IMR-90 (cell line): Measurements from ENCODE around the gene RNF31.

Experiments used
- BHLHE40 ChIP-seq: fragments of 150-350 bp; IDR thresholded peaks from 2 replicates; pipeline ENCODE4 v1.6.1; 2016; ENCODE audit warnings: mild to moderate bottlenecking, low read depth, low read length
- CEBPB ChIP-seq: IDR thresholded peaks from 2 replicates; pipeline ENCODE4 v1.6.1; 2012; ENCODE audit warnings: low read depth, low read length, improper control_type of control experiment
- CTCF ChIP-seq: conservative IDR thresholded peaks from 2 replicates; pipeline ENCODE4 v1.5.1; 2012; ENCODE audit warnings: mild to moderate bottlenecking, low read depth, low read length, improper control_type of control experiment
- POLR2A ChIP-seq: IDR thresholded peaks from 2 replicates; pipeline ENCODE4 v1.6.1; 2012; ENCODE audit warnings: mild to moderate bottlenecking, low read depth, low read length
- RAD21 ChIP-seq: IDR thresholded peaks from 2 replicates; pipeline ENCODE4 v1.6.1; 2012; ENCODE audit warnings: low read length, improper control_type of control experiment
- RCOR1 ChIP-seq: IDR thresholded peaks from 2 replicates; pipeline ENCODE4 v1.6.1; 2012; ENCODE audit warnings: mild to moderate bottlenecking, low read length, improper control_type of control experiment; ENCODE audit not compliant: insufficient replicate concordance
- RFX5 ChIP-seq: IDR thresholded peaks from 2 replicates; pipeline ENCODE4 v1.8.0; 2012; ENCODE audit warnings: low read depth, mild to moderate bottlenecking, low read length, moderate library complexity
- SMC3 ChIP-seq: fragments of 150-350 bp; IDR thresholded peaks from 2 replicates; pipeline ENCODE4 v1.6.1; 2016; ENCODE audit warnings: low read depth, mild to moderate bottlenecking, antibody characterized with exemption, low read length, moderate library complexity
- USF2 ChIP-seq: fragments of 150-350 bp; IDR thresholded peaks from 2 replicates; pipeline ENCODE4 v1.6.1; 2017; ENCODE audit warnings: mild to moderate bottlenecking, antibody characterized with exemption, low read length, low read depth

DNA sequence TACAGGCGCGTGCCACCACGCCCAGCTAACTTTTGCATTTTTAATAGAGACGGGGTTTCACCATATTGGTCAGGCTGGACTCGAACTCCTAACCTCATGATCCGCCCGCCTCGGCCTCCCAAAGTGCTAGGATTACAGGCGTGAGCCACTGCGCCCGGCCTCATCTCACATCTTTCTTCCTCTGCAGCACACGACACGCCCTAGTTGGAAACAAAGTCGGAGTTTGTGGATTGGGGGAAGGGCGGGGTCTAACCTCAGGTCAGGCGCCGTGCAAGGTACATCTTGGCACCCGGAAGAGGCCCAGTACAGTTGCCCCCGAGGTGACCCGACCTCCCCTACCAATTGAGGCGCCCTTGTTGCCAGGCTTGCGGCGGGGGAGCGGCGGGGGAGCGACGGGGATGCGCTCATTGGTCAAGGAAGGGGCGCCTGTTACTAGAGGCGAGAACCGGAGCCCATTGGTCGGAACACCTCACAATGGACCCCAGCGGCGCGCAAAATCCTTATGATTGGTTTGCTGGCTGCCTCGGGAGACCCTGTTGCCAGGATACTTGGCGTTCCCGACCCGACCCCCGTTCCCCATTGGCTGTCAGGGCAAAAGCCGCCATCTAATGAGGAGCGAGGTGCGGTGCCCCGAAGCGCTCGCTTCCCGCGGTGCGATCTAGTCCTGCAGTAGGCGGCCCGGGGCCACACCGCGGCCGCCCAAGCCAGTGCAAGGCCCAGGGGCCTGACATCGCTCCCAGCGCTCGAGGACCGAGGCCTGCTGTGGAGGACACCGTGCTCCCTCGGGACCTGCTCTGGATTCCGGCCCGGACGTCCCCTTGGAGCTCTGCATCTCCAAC lies 24.3 kb downstream of the RNF31 start, which contains the start of gene REC8:
- TF ChIP-seq CTCF (no peak), RFX5 (no peak), RAD21 (no peak), POLR2A (no peak), BHLHE40 (no peak), USF2 (no peak), RCOR1 (no peak), CEBPB (no peak), SMC3 (no peak)
